Measurements from ENCODE around the gene UBAC2. TPM values are rescaled to one million over a fixed set of nuclear protein-coding genes. Genes with fewer than 3 reads are reported as not detected.

UBAC2 gene
- polyA plus RNA-seq, 3 donors: 98.7 to 109 (median 101) TPM

DNA sequence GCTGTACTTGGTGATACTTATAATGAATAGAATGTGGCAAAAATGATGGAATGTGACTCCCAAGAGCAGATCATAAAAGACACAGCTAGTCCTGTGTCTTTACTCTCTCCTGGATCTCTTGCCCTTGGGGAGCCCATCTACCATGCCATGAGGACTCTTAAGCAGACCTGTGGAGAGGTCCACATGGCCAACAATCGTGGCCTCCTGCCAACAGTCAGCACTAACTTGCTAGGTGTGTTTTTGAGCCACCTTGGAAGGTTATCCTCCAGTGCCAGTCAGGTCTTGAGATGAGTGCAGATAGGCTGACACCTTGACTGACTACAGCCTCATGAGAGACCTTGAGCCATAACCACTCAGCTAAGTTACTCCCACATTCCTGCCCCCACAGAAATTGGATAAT is 128.8 kb downstream of the UBAC2 start:
- DNase-seq (ENCODE audit: low read depth in 3 of 3, low spot score in 2 of 3): no peak

DNA sequence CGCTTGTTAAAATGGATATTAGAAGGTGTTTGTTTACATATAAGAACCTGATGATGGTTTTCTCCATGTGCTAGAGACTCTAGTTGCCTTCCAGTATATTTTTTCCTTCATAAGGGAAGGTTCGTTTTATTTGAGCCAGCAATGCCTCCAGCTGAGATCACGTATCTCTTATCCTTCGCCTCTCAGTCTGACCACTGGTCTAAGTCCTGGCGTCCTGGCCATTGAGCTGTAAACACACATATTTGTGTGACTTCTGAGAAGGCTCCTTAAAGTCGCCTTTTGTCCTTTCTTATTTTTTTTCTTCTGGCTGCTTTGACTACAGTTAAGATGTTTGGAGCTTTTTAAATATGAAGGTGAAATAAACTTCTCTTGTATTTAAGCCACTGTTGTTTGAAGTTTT is 130.3 kb downstream of the UBAC2 start:
- DNase-seq (ENCODE audit: low read depth in 3 of 3, low spot score in 2 of 3): no peak

DNA sequence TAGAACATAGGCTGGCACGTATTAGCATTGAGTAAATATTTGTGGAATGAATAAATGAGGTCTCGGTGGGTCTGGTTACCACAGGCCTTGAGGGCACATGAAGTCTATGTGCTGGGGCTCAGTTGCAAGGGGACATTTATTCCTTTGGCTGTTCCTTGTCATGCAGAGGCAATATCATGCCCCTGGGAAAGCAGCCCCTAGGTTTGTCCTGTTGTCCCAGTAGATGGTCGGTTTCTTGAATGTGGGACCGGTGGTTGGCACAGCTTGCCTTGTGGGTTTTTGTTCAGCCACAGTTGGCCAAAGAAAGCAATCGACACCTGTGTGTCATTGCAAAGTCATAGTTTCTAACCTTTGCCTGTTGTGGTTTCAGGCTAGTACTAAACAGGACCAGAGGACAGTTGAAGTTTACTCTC is 131.2 kb downstream of the UBAC2 start:
- no peak for DNase-seq (ENCODE audit: low read depth in 3 of 3, low spot score in 2 of 3)

DNA sequence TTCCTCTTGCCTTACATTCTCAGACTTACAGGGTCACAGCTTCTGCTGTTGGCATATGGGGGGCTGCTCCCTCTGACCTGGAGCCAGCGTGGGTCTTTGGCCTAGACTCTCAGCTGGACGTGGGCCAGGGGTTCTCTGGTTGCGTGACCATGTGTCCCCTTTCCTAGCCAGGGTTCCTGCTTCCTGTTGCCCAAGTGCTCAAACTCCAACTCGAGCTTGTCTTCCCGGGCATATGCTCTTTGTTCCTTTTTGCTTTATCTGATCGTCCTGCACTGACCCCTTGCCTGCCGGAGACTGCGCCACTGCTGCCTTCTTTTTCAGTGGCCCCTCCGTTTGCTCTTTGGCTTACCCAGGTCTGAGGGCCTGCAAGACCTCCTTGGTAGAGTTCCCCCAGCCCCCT is 131.8 kb downstream of the UBAC2 start:
- no peak for DNase-seq (ENCODE audit: low read depth in 3 of 3, low spot score in 2 of 3)

DNA sequence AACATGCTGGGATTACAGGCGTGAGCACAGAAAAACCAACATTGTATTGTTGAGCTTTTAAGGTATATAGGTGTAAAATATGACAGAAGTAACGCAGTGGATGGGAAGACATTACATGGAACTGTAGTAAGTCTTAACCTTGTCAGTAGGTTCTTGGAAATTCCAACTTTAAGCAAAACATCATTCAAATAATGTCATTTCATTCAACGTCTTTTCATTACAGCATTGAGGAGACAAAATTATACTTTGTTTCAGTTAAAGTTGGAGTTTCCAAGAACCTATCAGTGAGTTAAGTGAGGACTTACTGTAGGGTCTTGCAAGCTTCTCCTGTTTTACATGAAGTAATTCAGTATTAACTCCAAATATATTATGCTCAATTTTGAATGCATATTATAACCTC is 133.6 kb downstream of the UBAC2 start:
- no peak for DNase-seq (ENCODE audit: low read depth in 3 of 3, low spot score in 2 of 3)

DNA sequence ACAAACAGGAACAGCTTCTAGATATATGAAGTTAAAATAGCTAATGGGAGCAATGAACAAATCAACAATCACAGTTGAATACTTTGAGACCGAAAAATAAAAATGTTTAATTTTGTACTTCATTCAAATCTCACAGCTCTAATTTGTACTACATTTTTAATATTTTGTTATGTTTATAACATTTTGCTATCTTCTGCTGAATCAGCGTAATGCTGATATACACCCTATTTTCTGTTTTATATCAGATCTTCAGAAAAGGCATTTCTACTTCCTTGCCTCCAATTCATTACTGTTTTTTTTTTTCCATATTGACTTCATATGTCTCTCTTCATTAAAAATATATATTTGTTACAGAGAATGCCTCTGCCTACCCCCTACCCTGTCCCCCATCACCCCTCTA is 134.4 kb downstream of the UBAC2 start:
- DNase-seq (ENCODE audit: low read depth in 3 of 3, low spot score in 2 of 3): no peak

DNA sequence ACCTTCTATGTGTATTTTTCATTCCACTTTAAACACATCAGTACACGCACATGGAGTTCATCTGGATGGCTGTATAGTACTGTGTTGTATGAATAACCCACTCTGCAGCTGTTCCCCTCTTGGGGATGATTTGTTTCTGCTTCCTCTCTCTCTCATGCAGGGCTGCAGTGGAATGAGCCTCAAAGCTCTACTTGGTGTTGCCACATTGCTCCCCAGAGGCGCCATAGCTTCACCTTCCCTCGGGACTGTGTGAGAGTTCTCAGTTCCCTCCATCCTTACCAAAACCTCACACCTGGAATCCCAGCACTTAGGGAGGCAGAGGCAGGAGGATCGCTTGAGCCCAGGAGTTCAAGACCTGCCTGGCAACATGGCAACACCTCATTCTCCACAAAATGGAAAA is 134.9 kb downstream of the UBAC2 start:
- no peak for DNase-seq (ENCODE audit: low read depth in 3 of 3, low spot score in 2 of 3)

DNA sequence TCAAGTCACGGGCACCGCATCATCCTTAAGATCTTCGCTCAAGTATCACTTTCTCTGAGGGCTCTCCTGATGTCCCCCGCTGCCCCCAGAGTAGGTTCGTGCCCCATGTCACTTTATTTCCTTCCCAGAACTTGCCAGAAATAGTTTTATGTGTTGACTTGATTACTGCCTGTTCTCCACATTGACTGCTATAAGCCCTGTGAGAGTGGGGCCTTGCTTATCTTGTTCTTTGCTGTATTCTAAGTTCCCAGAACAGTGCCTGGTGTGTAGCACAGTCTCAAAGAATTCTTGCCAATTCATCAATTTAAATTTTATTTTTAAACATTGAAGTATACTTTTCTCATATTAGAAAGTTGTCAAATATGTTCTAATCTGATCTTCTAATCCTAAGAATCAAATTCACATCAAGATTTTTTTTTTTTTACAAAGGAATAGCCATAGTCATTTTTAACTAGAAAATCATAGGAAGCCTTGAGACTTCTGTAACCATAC is 138.6 kb downstream of the UBAC2 start:
- no peak for DNase-seq (ENCODE audit: low read depth in 3 of 3, low spot score in 2 of 3)

DNA sequence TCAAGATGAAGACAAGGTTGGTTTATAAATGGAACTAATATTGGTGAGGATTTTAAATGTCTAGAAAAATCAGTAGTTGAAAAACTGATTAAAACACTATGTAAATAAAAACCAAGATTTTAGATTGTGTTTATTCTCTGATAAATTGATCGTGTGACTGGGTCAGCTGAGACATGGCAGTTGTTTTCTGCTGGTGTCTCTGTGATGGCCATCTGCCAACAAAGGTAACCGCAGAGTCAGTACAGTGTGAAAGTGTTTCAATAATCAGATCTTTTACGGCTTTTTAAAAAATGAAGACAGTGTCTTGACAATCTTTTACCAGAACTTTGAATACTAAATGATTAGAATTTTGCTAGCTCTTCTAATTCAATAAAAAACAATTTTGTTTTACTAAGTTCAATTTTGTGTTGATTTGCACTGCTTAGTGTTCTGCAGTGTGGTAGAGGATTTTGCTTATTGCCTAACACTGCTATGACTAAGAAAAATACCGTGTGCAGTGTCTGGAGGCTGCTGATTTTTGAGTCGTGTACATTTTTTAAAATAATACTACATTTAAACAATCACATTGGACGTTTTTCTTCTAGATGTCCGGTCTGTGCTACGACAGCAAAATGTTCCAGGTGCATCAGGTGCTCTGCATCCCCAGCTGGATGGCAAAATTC is 139.2 kb downstream of the UBAC2 start:
- no peak for DNase-seq (ENCODE audit: low read depth in 3 of 3, low spot score in 2 of 3)

DNA sequence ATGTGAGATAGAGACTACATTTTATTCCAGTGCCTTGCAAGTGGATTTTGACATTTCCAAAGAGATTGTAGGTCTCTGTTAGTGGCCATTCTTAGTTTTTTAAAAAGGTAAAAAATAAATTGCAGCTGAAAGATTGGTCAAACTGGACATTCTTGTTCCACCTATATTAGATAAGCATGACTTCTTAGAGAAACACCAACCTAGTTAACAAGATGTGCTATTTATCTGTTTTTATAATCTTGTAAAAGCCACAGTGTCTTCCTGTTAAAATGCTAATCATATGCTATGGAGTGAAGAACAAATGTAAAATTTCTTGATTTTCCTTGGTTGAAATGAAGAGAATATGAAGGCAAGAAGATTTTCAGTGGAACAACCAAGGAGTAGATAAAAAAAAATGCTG is 140.0 kb downstream of the UBAC2 start:
- no peak for DNase-seq (ENCODE audit: low read depth in 3 of 3, low spot score in 2 of 3)

DNA sequence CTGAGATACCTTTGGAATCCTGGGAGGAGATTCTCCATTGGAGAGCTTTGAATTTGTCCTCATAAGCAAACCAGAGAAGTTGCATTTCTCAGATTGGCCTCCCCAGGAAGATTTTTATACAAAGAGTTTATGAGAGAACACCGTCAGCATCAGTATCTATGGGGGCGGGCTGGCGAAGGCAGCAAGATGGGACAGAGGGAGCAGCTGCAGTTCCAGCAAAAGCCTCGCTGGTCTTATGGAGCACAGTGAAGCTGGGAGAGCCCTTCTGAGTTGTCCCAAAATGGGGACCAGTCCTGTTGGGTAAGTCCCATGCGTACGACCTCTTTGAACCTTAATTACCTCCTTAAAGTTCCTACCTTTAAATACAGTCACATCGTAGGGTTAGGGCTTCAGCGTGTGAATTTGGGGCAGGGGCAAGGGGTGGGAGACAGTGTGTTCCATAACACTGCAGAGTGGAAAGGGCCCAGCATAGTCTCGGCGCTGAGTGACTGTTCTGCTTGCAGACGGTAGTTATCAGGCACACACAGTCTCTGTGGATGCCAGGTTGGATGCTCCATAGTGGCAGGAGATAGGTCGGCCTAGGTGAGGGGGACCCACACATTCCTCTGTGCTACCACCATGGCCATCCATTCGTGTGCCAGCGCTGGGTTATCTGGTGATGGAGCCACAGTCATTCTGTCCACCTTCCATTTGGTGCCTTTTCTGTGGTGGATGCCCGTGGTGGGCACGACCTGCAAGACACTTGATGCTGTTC is 141.5 kb downstream of the UBAC2 start:
- DNase-seq (ENCODE audit: low read depth in 3 of 3, low spot score in 2 of 3): no peak

DNA sequence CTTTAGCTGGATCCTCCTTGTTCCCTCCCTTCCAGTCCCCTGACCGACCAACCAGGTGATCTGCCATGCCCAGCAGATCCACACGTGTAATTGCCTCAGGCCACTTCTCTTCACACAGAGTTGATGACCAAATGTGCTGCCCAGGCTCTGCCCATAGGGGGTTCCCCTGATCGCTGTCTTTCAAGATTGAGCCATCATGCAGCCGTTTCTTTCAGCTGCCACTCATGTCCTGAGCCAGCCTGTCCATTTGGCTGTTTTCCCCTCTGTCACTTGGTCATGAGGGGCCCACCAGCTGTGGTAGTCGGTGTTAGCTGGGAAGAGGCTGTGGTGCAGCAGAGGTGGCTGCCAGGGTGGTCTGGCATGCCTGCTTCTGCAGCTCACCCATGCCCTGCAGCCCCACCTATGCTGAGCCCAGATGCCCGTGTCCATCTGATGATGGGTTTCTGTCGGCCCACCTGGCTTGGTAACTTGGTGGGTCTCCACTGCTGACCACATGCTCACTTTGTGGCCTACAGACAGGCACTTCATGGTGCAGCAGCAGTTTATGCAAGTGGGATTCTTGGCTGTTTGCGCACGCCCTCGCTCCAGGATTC is 142.2 kb downstream of the UBAC2 start:
- DNase-seq (ENCODE audit: low read depth in 3 of 3, low spot score in 2 of 3): no peak

DNA sequence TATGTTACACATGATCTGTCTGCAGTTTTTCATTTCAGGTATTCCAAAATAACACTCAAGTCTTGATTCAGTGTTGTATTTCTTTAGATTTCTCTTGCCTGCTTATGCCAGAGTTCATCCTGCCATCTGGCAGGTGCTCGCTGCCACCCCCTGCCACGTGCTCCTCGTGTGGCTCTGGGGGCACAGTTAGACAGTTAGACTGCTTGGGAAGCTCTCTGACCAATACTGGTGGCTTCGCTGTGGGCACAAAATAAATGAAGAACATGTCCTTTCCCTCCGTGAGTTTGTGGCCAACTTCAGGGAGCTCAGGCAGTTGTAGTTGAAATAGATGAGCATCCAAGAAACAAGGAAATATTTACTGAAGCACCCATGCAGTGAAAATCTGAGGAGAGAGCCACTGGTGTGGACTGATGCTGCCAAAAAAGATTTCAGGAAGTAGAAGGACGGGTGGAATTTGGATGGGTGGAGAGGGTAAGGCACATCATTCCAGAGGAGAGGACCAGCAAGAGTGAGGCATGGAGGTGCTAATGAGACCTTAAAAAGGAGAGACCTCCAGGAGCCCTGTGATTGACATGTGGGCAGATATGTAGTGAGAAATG is 144.1 kb downstream of the UBAC2 start:
- no peak for DNase-seq (ENCODE audit: low read depth in 3 of 3, low spot score in 2 of 3)

DNA sequence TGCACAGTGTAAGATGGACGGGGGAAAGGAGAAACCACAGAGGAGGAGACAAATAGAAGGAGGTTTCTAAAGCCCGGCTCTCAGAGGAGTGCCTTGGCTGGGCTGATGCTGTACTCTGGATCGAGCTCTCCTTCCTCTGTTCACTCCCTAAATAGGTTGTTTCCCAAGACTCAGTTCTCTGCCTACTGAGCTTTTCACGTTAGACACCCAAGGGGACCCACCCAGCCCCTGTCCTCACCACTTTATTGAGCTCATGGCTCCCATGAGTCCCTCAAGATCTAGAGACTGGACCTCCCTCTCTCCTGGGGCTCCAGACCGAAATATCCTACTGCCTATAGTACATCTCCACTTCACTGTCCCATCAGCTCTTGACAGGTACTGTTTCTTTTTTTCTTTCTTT is 144.7 kb downstream of the UBAC2 start:
- no peak for DNase-seq (ENCODE audit: low read depth in 3 of 3, low spot score in 2 of 3)

DNA sequence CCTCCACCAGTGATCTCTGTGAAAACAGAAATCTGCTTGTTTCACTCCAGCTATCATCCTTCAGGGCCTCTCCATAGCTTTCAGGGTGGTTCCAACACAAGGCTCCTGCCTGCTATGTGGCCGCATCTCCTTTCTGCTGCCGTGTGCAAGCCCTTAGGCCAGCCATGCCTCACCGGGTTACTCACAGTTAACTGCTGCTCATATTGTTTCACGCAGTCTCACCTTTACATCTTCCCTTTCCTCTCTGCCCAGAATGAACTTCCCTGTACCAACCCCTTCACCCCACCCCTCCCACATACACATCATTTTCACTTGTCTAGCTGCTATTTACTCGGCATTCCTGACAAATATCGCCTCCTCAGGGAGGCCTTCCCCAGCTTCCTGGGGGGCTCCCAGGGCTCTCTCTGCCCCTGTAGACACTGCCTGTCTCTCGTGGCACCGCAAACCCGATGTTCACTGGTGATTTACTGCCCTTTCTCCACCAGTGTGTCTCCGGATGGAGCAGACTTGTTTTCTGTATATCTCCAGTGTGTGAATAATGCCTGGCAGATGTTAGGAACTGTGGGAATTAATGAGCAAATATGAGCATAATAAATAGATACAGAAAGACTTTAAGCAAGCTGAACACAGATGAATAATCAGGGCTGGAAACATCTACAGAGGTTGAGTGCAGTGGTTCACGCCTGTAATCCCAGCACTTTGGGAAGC is 145.8 kb downstream of the UBAC2 start:
- DNase-seq (ENCODE audit: low read depth in 3 of 3, low spot score in 2 of 3): no peak

DNA sequence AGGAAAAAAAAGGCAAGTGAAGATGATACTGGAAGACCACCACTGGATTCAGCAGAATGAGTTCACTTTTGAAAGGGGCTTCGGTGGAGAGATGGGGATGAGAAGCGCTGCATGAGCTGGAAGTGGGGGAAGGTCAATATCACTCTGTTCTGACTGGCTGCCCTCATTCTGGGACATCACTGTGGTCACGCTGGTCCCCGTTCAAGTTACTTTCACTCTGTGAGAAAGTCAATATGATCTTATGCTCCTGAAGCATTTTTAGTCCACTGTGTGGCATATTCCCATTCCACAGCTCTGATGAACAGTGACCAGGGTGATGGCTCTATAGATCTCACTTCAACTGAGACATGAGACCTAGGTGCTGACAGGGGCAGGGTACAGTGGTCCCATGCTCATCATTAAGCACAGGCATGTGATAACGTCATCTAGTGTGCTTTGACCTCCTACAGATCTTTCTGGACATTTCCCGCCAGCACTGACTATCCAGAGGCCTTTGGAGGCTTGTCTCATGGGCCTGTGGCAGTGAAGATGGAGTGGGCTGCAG is 146.8 kb downstream of the UBAC2 start:
- DNase-seq (ENCODE audit: low read depth in 3 of 3, low spot score in 2 of 3): no peak

DNA sequence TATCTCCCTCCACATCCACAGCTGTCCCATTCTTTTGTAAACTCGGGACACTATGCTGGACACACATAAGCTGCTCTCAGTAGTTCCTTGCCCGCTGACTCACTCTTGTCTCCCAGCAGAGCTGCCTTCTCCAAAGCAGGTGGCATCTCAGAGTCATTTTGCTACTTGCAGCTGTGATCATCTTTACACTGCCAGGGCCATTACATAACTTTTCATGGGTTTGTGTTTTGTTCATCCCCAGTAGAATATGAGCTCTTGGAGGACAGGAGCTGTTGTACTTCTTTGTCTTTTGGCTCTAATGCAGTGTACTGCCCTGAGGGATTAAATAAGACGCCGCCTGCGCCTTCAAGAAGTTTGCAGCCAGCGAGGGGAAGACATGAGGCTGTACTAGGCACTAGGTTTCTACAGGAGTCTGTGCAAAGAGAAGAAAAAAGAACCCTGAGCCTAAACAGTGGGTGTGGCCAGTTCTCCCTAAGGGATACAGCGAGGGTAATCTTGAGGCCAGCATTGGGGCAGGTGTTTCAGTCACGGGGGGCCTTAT is 147.3 kb downstream of the UBAC2 start:
- no peak for DNase-seq (ENCODE audit: low read depth in 3 of 3, low spot score in 2 of 3)

DNA sequence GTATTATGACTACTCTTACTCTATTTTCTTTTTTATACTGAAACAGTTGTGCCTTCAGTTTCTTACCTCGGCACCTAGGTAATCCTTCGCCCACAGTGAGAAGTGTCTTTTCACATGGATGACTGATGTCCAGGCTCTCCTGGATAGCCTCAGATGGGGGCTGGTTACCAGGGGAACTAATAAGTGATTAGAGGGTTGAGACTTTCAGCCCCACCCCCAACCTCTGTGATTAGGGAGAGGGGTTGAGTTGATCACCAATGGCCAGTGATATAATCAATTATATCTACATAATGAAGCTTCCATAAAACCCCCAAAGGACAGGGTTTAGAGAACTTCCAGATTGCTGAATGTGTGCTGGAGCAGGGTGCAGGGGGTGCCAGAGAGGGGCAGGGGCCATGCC is 149.5 kb downstream of the UBAC2 start:
- no peak for DNase-seq (ENCODE audit: low read depth in 3 of 3, low spot score in 2 of 3)

DNA sequence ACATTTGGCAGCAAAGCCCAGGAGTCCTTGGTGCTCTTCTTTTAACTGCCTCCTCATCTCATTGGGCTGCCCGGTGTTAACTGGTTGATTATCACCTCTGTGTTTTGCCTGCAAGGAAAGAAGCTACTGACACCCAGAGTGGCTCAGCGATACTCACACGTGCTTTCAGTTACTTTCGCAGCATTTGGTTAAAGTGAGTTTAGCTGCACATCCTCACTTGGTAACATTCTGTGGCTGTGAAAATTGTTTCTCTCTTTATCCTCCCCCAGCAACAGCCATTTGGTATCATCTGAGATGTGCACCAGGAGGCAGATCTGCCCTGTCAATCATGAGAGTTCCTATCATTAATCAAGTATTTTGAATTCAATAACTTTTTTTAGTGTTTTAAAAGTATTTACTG is 151.1 kb downstream of the UBAC2 start:
- DNase-seq (ENCODE audit: low read depth in 3 of 3, low spot score in 2 of 3): no peak
